ENCODE measurements around the gene RCOR1. TPM values are rescaled to one million over a fixed set of nuclear protein-coding genes. Genes with fewer than 3 reads are reported as not detected.
"Not testable (repeated sequence)": the region's sequence is repeated elsewhere in the genome, so short reads cannot be mapped to it uniquely, and the experiment has no call there.

The RCOR1 gene
- total and polyA plus RNA-seq, 2 donors: 12.6 to 32.8 TPM

DNA sequence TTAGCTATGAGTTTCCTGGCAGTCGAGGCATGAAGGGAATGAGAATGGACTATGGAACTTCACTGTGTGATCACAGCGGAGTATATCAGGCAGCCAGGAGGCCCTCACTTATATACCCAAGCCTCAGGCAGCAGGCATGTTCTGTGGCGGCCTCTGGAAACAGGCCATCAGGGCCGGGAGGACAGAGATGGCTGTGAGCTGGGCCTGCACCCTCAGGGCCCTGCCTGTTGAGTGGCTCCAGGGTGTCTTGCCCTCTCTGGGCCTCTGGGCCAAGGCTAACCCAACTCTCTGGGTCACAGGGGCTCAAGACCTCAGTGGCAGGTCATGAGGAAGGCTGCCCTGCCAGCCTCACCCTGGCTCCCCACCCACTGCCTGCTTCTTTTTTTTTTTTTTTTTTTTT, 33.9 kb upstream of the RCOR1 start:
- no peak for DNase-seq (ENCODE audit: extremely low spot score)
- 70% methylated on average over 4 of the region's 4 CpGs for WGBS

DNA sequence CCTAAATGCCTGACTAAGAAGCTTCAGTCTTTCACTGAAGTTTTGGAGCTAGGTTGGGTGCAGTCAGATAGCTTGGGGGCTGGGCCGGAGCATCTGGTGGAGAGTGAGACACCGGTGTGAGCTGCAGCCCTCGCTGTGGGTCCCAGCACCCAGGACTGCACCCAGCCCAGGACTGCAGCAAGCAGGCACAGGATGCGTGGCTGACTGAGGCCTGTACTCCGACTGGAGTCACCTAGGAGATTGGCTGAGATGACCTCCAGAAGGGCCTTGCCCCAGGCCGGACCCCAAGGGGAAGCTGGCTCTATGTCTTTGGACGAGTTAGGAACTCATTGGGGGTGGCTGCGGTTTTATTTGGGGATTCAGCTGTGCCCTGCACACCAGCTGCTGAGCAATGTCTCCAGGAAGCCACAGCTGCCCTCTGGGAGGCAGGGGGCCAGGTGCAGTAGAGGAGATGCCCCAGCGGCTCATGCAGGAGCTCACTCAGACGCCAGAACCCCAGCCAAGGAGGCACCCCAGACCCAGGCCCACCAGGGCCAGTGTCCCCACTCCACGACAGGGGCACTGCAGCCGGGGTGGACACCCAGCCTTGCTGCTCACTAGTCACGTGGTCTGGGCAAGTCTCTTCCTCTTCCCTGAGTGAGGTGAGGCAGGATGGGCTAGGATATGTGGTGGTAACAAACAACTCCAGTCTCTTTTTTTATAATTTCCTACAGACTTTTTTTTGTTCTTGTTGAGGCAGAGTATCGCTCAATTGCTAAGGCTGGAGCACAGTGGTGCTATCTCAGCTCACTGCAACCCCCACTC, 31.8 kb upstream of the RCOR1 start:
- Histone ChIP-seq H3K4me3 (ENCODE audit: low read depth, low read length) (no peak overlapping the region), H3K36me3 (ENCODE audit: insufficient read depth) (no peaks in the 10 kb centered on the region), H3K4me1 (ENCODE audit: insufficient read depth) (no peaks in the 10 kb centered on the region), H3K27ac (ENCODE audit: low read depth) (no peak overlapping the region)
- 87% methylated on average over 14 of the region's 14 CpGs for WGBS
- no peak for DNase-seq (ENCODE audit: extremely low spot score)

More for the DNA sequence above, 33.9 kb upstream of the RCOR1 start:
- H3K27ac ChIP-seq (ENCODE audit: low read depth): no peak overlapping the region
- H3K36me3 ChIP-seq (ENCODE audit: insufficient read depth): no peaks in the 10 kb centered on the region
- no peaks in the 10 kb centered on the region for H3K4me1 ChIP-seq (ENCODE audit: insufficient read depth)
- H3K4me3 ChIP-seq (ENCODE audit: low read depth, low read length): no peak overlapping the region

DNA sequence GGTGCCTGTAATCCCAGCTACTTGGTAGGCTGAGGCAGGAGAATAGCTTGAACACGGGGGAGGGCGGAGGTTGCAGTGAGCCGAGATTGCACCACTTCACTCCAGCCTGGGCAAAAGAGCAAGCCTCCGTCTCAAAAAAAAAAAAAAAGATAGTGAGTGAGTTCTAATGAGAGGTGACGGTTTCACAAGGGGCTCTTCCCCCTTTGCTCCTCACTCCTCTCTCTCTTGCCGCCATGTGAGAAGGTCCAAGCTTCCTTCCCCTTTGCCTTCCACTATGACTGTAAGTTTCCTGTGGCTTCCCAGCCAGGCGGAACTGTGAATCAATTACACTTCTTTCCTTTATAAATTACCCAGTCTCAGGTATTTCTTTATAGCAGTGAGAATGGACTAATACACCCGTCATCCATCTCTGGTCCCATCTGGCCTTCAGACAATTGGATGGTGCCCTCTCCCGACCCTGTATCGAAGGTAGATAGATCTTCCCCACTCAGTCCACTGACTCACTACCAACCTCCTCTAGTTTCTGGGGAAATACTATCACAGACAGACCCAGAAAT, 27.0 kb upstream of the RCOR1 start:
- Histone ChIP-seq H3K4me1 (ENCODE audit: insufficient read depth) (no peaks in the 10 kb centered on the region), H3K4me3 (ENCODE audit: low read depth, low read length) (no peak overlapping the region), H3K27ac (ENCODE audit: low read depth) (no peak overlapping the region), H3K36me3 (ENCODE audit: insufficient read depth) (no peaks in the 10 kb centered on the region)
- WGBS: 81% methylated on average over 10 of the region's 10 CpGs
- DNase-seq (ENCODE audit: extremely low spot score): no peak

DNA sequence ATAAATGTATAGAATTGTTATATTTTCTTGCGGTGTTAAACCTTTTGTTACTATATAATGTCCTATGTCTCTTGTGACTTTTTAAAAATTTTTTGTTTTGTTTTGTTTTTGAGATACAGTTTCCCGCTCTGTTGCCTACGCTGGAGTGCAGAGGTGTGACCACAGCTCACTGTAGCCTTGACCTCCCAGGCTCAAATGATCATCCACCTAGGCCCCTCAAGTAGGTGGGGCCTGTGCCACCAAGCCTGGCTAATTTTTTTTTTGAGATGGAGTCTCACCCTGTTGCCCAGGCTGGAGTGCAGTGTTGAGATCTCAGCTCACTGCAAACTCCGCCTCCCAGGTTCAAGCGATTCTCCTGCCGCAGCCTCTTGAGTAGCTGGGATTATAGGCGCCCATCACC, 26.5 kb upstream of the RCOR1 start:
- H3K36me3 ChIP-seq (ENCODE audit: insufficient read depth): no peaks in the 10 kb centered on the region
- H3K27ac ChIP-seq (ENCODE audit: low read depth): no peak overlapping the region
- no peaks in the 10 kb centered on the region for H3K4me1 ChIP-seq (ENCODE audit: insufficient read depth)
- H3K4me3 ChIP-seq (ENCODE audit: low read depth, low read length): no peak overlapping the region
- 94% methylated on average over 7 of the region's 7 CpGs for WGBS
- DNase-seq (ENCODE audit: extremely low spot score): no peak

GRCh38 chr14:102568115-102568614, 24.3 kb upstream of the RCOR1 start:
- Histone ChIP-seq H3K27ac (ENCODE audit: low read depth) (no peak overlapping the region), H3K36me3 (ENCODE audit: insufficient read depth) (no peaks in the 10 kb centered on the region), H3K4me1 (ENCODE audit: insufficient read depth) (no peaks in the 10 kb centered on the region), H3K4me3 (ENCODE audit: low read depth, low read length) (no peak overlapping the region)
- no peak for DNase-seq (ENCODE audit: extremely low spot score)
- 59% methylated on average over 7 of the region's 7 CpGs for WGBS

- 94% methylated on average over 9 of the region's 9 CpGs for WGBS
- no peak overlapping the region for H3K27ac ChIP-seq (ENCODE audit: low read depth)
- DNase-seq (ENCODE audit: extremely low spot score): no peak
- H3K36me3 ChIP-seq (ENCODE audit: insufficient read depth): no peaks in the 10 kb centered on the region
- no peaks in the 10 kb centered on the region for H3K4me1 ChIP-seq (ENCODE audit: insufficient read depth)
- no peak overlapping the region for H3K4me3 ChIP-seq (ENCODE audit: low read depth, low read length)
These were observed 22.0 kb upstream of the RCOR1 start for GRCh38 chr14:102570334-102570995.

GRCh38 chr14:102571043-102571442, 21.4 kb upstream of the RCOR1 start:
- H3K4me1 ChIP-seq (ENCODE audit: insufficient read depth): no peaks in the 10 kb centered on the region
- H3K36me3 ChIP-seq (ENCODE audit: insufficient read depth): no peaks in the 10 kb centered on the region
- no peak overlapping the region for H3K4me3 ChIP-seq (ENCODE audit: low read depth, low read length)
- 87% methylated on average over 2 of the region's 2 CpGs for WGBS
- H3K27ac ChIP-seq (ENCODE audit: low read depth): no peak overlapping the region
- no peak for DNase-seq (ENCODE audit: extremely low spot score)

- 97% methylated on average over 10 of the region's 10 CpGs for WGBS
- no peak overlapping the region for H3K4me3 ChIP-seq (ENCODE audit: low read depth, low read length)
- no peaks in the 10 kb centered on the region for H3K36me3 ChIP-seq (ENCODE audit: insufficient read depth)
- H3K4me1 ChIP-seq (ENCODE audit: insufficient read depth): no peaks in the 10 kb centered on the region
- H3K27ac ChIP-seq (ENCODE audit: low read depth): no peak overlapping the region
- no peak for DNase-seq (ENCODE audit: extremely low spot score)
These were observed 20.9 kb upstream of the RCOR1 start for GRCh38 chr14:102571478-102572042.

- not testable (repeated sequence) for H3K4me1 ChIP-seq (ENCODE audit: insufficient read depth); H3K4me3 ChIP-seq (ENCODE audit: low read depth, low read length); DNase-seq (ENCODE audit: extremely low spot score); H3K27ac ChIP-seq (ENCODE audit: low read depth); H3K36me3 ChIP-seq (ENCODE audit: insufficient read depth)
- WGBS: 77% methylated on average over 8 of the region's 8 CpGs
These were observed 19.3 kb upstream of the RCOR1 start for GRCh38 chr14:102573161-102573560.

GRCh38 chr14:102573591-102574046, 18.8 kb upstream of the RCOR1 start:
- no peak for DNase-seq (ENCODE audit: extremely low spot score)
- H3K4me1 ChIP-seq (ENCODE audit: insufficient read depth): no peaks in the 10 kb centered on the region

DNA sequence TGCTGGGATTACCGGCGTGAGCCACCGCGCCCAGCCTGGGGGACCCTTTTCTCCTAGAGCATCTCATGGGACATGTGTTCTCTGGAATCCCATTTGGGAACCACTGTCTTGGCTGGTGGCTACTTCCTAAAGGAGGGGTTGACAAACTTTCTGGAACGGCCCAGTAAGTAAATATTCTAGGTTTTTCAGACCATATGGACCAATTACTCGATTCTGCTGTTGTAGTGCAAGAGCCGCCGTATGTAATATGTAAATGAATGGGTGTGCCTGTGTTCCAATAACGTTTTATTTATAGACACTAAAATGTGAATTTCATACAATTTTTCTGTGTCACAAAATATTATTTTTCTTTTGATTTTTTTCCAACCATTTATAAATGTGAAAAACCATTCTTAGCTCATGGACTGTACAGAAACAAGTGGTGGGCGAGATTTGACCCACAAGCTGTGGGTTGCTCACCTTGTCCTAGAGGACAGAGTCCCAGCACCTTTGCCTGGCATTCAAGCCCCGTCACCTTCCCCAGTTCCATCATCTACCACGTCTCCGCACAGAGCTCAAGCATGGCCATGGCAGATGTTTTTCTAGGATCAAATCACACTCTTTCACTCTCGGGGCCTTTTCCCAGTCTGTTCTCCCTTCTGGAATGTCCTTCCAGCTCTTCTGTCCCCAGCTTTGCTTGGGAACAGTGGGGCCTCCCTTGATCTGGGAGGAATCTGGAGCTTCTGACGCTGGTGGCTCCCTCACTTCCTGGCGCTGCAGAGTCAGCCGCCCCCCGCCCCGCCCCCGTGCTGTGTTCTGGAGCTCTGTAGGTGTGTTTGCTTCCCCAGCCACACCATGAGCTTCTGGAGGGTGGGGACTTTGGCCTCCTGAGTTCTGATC, 17.9 kb upstream of the RCOR1 start:
- no peak for DNase-seq (ENCODE audit: extremely low spot score)
- no peak overlapping the region for H3K27ac ChIP-seq (ENCODE audit: low read depth)
- H3K4me3 ChIP-seq (ENCODE audit: low read depth, low read length): no peak overlapping the region
- no peaks in the 10 kb centered on the region for H3K4me1 ChIP-seq (ENCODE audit: insufficient read depth)
- H3K36me3 ChIP-seq (ENCODE audit: insufficient read depth): no peaks in the 10 kb centered on the region
- 82% methylated on average over 20 of the region's 20 CpGs for WGBS

More at GRCh38 chr14:102573591-102574046, 18.8 kb upstream of the RCOR1 start:
- no peak overlapping the region for H3K4me3 ChIP-seq (ENCODE audit: low read depth, low read length)
- H3K36me3 ChIP-seq (ENCODE audit: insufficient read depth): no peaks in the 10 kb centered on the region
- no peak overlapping the region for H3K27ac ChIP-seq (ENCODE audit: low read depth)
- whole genome bisulfite sequencing: 66% methylated on average over 8 of the region's 8 CpGs

- Histone ChIP-seq H3K27ac (ENCODE audit: low read depth) (no peak overlapping the region), H3K36me3 (ENCODE audit: insufficient read depth) (no peaks in the 10 kb centered on the region), H3K4me1 (ENCODE audit: insufficient read depth) (no peaks in the 10 kb centered on the region), H3K4me3 (ENCODE audit: low read depth, low read length) (no peak overlapping the region)
- no peak for DNase-seq (ENCODE audit: extremely low spot score)
- 75% methylated on average over 15 of the region's 15 CpGs for WGBS
These were observed 17.1 kb upstream of the RCOR1 start for GRCh38 chr14:102575160-102575845.
